CD4-positive, alpha-beta T cell (primary cell): ENCODE data around the gene ZNF827. TPM values are rescaled to one million over a fixed set of nuclear protein-coding genes. Genes with fewer than 3 reads are reported as not detected.

ENCODE experiments used
- ATAC-seq: fragments of 200-7000 bp; cut with Tn5 transposase; one replicate; pipeline ENCODE4 v1.10.0; 2022; ENCODE audit warnings: mild to moderate bottlenecking; ENCODE audit not compliant: poor library complexity
- CTCF ChIA-PET: fragments of 350-600 bp; sonication (Branson Sonifier 250); formaldehyde crosslinking; loops from one replicate; lab custom pipeline; 2021; ENCODE audit warnings: antibody characterized with exemption, inconsistent platforms; lab: Charles Lee
- POLR2A ChIA-PET: fragments of 350-600 bp; sonication (Branson Sonifier 250); formaldehyde crosslinking; loops from one replicate; lab custom pipeline; 2021; ENCODE audit warnings: antibody characterized with exemption, inconsistent platforms; lab: Charles Lee
- DNase-seq, 14 experiments: peaks; one replicate each; pipeline ENCODE4 v3.0.0-alpha.2; 2013 to 2020; ENCODE audit warnings: mixed read lengths in 2 of 14
- H3K27ac ChIP-seq, 2 donors: one replicate each; pipeline versions ENCODE4 v1.5.1 to v1.7.0; 2013; ENCODE audit warnings: low read length in 2 of 2, low read depth in 1 of 2, mild to moderate bottlenecking in 1 of 2
- H3K27me3 ChIP-seq, 2 experiments: 1 replicate in 1 of 2; 2 replicates in 1 of 2; pipeline versions ENCODE4 v1.6.1 to v1.7.0; 2013; ENCODE audit warnings: low read length in 2 of 2, control low read depth in 1 of 2, mild to moderate bottlenecking in 1 of 2, moderate library complexity in 1 of 2; ENCODE audit not compliant: insufficient read depth in 2 of 2, control insufficient read depth in 1 of 2
- H3K36me3 ChIP-seq: one replicate; pipeline ENCODE4 v1.6.1; 2013; ENCODE audit warnings: low read length, control low read depth; ENCODE audit not compliant: insufficient read depth
- H3K4me1 ChIP-seq: one replicate; pipeline ENCODE4 v1.6.1; 2013; ENCODE audit warnings: low read length, control low read depth; ENCODE audit not compliant: insufficient read depth
- H3K4me3 ChIP-seq: one replicate; pipeline ENCODE4 v1.5.1; 2013; ENCODE audit warnings: mild to moderate bottlenecking, low read length, moderate library complexity
- H3K9me3 ChIP-seq, 2 experiments: 1 replicate in 1 of 2; 2 replicates in 1 of 2; pipeline versions ENCODE4 v1.6.1 to v1.7.0; 2013; ENCODE audit warnings: low read length in 2 of 2, mild to moderate bottlenecking in 2 of 2, control low read depth in 1 of 2, moderate library complexity in 1 of 2; ENCODE audit not compliant: control insufficient read depth in 1 of 2, insufficient read depth in 1 of 2
- H3K27ac Mint-ChIP-seq: one replicate; pipeline ENCODE4 v1.8.0; 2020; ENCODE audit warnings: mixed read lengths
- H3K27me3 Mint-ChIP-seq: one replicate; pipeline ENCODE4 v1.8.0; 2021; ENCODE audit warnings: mixed read lengths
- H3K36me3 Mint-ChIP-seq: one replicate; pipeline ENCODE4 v1.8.0; 2021; ENCODE audit warnings: low read depth, mixed read lengths
- H3K4me1 Mint-ChIP-seq: one replicate; pipeline ENCODE4 v1.8.0; 2021; ENCODE audit warnings: low read depth, mixed read lengths
- H3K4me3 Mint-ChIP-seq: one replicate; pipeline ENCODE4 v1.8.0; 2020; ENCODE audit warnings: mild to moderate bottlenecking, mixed read lengths
- H3K9me3 Mint-ChIP-seq: one replicate; pipeline ENCODE4 v1.8.0; 2020; ENCODE audit warnings: mixed read lengths
- CTCF ChIP-seq: fragments of 200-600 bp; IDR thresholded peaks from one replicate; pipeline ENCODE4 v1.8.0; 2022; ENCODE audit warnings: antibody characterized with exemption, mild to moderate bottlenecking
- intact Hi-C, 2 experiments: fragments of 100-400 bp; cut with DNase I in 1 of 2; cut with micrococcal nuclease in 1 of 2; formaldehyde crosslinking; loops; one replicate each; pipeline versions ENCODE4 v1.15.1 to v1.9.0; 2023 to 2025; cut with DNase I, micrococcal nuclease
- total RNA-seq, 174 experiments: library from RNA in 2 of 174; stranded (reverse) in 2 of 174; gene quantifications; one replicate each; pipeline ENCODE4 v1.2.3 and lab custom pipeline; 2021 to 2026

ZNF827 gene
- total RNA-seq, 2 experiments from 2014 or later, result 13.7 to 14.3 TPM

GRCh38 chr4:145928748-145929147 lies 9.9 kb downstream of the ZNF827 start:
- H3K4me1 Mint-ChIP-seq, result peaks cover 23% of the 10 kb centered on the region
- intact Hi-C loops, result no loop called here
- TF ChIP-seq CTCF, result no peak
- no peak overlapping the region for H3K4me3 Mint-ChIP-seq
- Histone ChIP-seq H3K27ac (no peak overlapping the region), H3K27me3 (no peaks in the 10 kb centered on the region), H3K4me1 (no peaks in the 10 kb centered on the region), H3K4me3 (no peak overlapping the region), H3K36me3 (no peaks in the 10 kb centered on the region), H3K9me3 (no peaks in the 10 kb centered on the region)
- peaks cover 8% of the 10 kb centered on the region for H3K36me3 Mint-ChIP-seq
- DNase-seq, result no peak
- H3K27ac Mint-ChIP-seq, result no peak overlapping the region
- ChIA-PET POLR2A (no interaction called here), CTCF (no interaction called here)
- H3K9me3 Mint-ChIP-seq, result no peaks in the 10 kb centered on the region
- H3K27me3 Mint-ChIP-seq, result no peaks in the 10 kb centered on the region
- no peak for ATAC-seq

- Mint-ChIP-seq H3K4me3 (no peak overlapping the region), H3K36me3 (peaks cover 9% of the 10 kb centered on the region), H3K27ac (no peak overlapping the region), H3K4me1 (peaks cover 20% of the 10 kb centered on the region), H3K9me3 (no peaks in the 10 kb centered on the region), H3K27me3 (no peaks in the 10 kb centered on the region)
- no peak for TF ChIP-seq CTCF
- ChIA-PET CTCF (interaction anchor here (1.2 kb wide), 1 partner anchor 18 kb away, joined by 3 read pairs; no protein-coding TSS in a partner anchor), POLR2A (interaction anchor here (1.0 kb wide), 1 partner anchor 10 kb away, joined by 3 read pairs; no protein-coding TSS in a partner anchor)
- no peaks in the 10 kb centered on the region for H3K9me3 ChIP-seq
- H3K27ac ChIP-seq, result no peak overlapping the region
- intact Hi-C loops, result no loop called here
- H3K27me3 ChIP-seq, result no peaks in the 10 kb centered on the region
- H3K4me3 ChIP-seq, result no peak overlapping the region
- DNase-seq (no peak), ATAC-seq (no peak)
- H3K4me1 ChIP-seq, result no peaks in the 10 kb centered on the region
- H3K36me3 ChIP-seq, result no peaks in the 10 kb centered on the region
Observed at GRCh38 chr4:145927030-145927429, 11.6 kb downstream of the ZNF827 start.

GRCh38 chr4:145921231-145921630 lies 17.4 kb downstream of the ZNF827 start:
- no peaks in the 10 kb centered on the region for H3K27me3 ChIP-seq
- intact Hi-C loops, result no loop called here
- ChIA-PET CTCF (no interaction called here), POLR2A (no interaction called here)
- Mint-ChIP-seq H3K27ac (no peak overlapping the region), H3K36me3 (peaks cover 9% of the 10 kb centered on the region), H3K4me1 (peaks cover 33% of the 10 kb centered on the region), H3K4me3 (no peak overlapping the region), H3K27me3 (no peaks in the 10 kb centered on the region), H3K9me3 (no peaks in the 10 kb centered on the region)
- peaks cover 3% of the 10 kb centered on the region for H3K4me1 ChIP-seq
- no peak overlapping the region for H3K27ac ChIP-seq
- no peaks in the 10 kb centered on the region for H3K36me3 ChIP-seq
- TF ChIP-seq CTCF, result no peak
- no peak overlapping the region for H3K4me3 ChIP-seq
- ATAC-seq (no peak), DNase-seq (no peak)
- no peaks in the 10 kb centered on the region for H3K9me3 ChIP-seq
